ENCODE results near the gene SLCO1A2. TPM values are rescaled to one million over a fixed set of nuclear protein-coding genes. Genes with fewer than 3 reads are reported as not detected.

The SLCO1A2 gene
- total and polyA plus RNA-seq, 2 experiments from 2014 or later: 10.2 to 10.8 TPM

DNA sequence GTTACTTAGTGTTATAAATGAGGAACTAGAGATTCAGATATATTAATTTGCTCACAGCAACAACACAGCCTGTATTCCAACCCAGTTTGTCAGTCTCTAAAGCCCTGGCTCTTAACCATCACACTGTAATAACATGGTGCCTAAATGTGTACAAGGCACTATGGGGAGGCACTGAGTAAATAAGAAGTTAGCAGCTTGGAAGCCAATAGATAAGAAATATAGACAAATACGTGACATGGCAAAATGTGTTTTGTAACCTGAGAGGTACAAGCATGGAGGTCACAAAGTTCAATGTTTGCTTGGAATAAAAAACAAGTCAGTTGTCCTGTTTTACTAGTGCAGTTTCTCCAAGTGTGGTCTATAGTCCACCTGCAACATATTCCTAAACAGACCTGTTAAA is 16.3 kb upstream of the SLCO1A2 start (continued):
- TF ChIP-seq, protein P1, sequence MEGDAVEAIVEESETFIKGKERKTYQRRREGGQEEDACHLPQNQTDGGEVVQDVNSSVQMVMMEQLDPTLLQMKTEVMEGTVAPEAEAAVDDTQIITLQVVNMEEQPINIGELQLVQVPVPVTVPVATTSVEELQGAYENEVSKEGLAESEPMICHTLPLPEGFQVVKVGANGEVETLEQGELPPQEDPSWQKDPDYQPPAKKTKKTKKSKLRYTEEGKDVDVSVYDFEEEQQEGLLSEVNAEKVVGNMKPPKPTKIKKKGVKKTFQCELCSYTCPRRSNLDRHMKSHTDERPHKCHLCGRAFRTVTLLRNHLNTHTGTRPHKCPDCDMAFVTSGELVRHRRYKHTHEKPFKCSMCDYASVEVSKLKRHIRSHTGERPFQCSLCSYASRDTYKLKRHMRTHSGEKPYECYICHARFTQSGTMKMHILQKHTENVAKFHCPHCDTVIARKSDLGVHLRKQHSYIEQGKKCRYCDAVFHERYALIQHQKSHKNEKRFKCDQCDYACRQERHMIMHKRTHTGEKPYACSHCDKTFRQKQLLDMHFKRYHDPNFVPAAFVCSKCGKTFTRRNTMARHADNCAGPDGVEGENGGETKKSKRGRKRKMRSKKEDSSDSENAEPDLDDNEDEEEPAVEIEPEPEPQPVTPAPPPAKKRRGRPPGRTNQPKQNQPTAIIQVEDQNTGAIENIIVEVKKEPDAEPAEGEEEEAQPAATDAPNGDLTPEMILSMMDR (conservative IDR thresholded peaks at IDR 0.05; ENCODE audit: low read depth in 2 of 2): no peak
- no peak for TF ChIP-seq POLR2AphosphoS5 (IDR thresholded peaks at IDR 0.05; ENCODE audit: low read depth)
- TF ChIP-seq NANOG (IDR thresholded peaks at IDR 0.05; ENCODE audit: borderline replicate concordance): no peak
- TF ChIP-seq EZH2phosphoT487 (IDR thresholded peaks at IDR 0.05; ENCODE audit: unreplicated experiment): no peak

- Histone ChIP-seq H3K36me3 (ENCODE audit: insufficient read depth) (no peaks in the 10 kb centered on the region), H3K27ac (ENCODE audit: low read depth) (no peak overlapping the region), H2AFZ (no peak overlapping the region), H3K79me2 (replicated peaks; ENCODE audit: insufficient read depth) (no peaks in the 10 kb centered on the region), H3K4me2 (no peak overlapping the region), H3F3A (replicated peaks; ENCODE audit: low read depth) (no peaks in the 10 kb centered on the region), H3K4me1 (ENCODE audit: insufficient read depth) (peaks cover 20% of the 10 kb centered on the region), H3K4me3 (no peak overlapping the region), H3K27me3 (ENCODE audit: insufficient read depth) (no peaks in the 10 kb centered on the region), H4K20me1 (replicated peaks; ENCODE audit: insufficient read depth) (no peaks in the 10 kb centered on the region), H3K9me2 (ENCODE audit: insufficient read depth) (no peaks in the 10 kb centered on the region)
- no peaks in the 10 kb centered on the region for H3K9me3 Mint-ChIP-seq
- no peak for TF ChIP-seq ZNF114 (CRISPR knock-in tag; IDR thresholded peaks at IDR 0.05)
- no peak for TF ChIP-seq JUNB (IDR thresholded peaks at IDR 0.05; ENCODE audit: unreplicated experiment)
- TF ChIP-seq, protein P2, sequence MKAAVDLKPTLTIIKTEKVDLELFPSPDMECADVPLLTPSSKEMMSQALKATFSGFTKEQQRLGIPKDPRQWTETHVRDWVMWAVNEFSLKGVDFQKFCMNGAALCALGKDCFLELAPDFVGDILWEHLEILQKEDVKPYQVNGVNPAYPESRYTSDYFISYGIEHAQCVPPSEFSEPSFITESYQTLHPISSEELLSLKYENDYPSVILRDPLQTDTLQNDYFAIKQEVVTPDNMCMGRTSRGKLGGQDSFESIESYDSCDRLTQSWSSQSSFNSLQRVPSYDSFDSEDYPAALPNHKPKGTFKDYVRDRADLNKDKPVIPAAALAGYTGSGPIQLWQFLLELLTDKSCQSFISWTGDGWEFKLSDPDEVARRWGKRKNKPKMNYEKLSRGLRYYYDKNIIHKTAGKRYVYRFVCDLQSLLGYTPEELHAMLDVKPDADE (IDR thresholded peaks at IDR 0.05): no peak
- TF ChIP-seq NANOG (IDR thresholded peaks at IDR 0.05; ENCODE audit: borderline replicate concordance): no peak
- no peaks in the 10 kb centered on the region for H3K27me3 Mint-ChIP-seq (ENCODE audit: insufficient read depth, low read depth, poor library complexity)
- H3K4me3 Mint-ChIP-seq: no peak overlapping the region
- ATAC-seq (no peak), DNase-seq (ENCODE audit: low spot score) (no peak)
- H3K27ac Mint-ChIP-seq: no peak overlapping the region
- no peaks in the 10 kb centered on the region for H3K36me3 Mint-ChIP-seq (ENCODE audit: low read depth)
- peaks cover 19% of the 10 kb centered on the region for H3K4me1 Mint-ChIP-seq
Observed at GRCh38 chr12:21346542-21347205, 12.0 kb upstream of the SLCO1A2 start.

DNA sequence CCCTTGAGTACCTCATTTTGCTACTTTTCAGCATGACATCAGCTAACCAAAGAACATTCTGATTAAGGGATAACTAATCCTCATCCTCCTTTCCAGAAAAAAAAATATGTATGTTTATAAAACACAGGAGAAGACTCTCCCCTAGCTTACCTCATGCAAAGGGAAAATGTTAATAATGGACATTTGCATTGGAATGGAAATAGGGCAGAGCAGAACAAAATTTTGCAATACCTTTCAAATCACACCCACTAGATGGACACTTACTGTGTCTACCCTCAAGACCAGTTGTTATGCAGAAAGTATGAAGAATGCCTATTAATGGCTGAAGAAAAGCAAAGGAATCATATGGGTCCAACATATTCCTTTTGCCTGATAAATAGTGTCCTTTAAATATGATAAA is 8.9 kb upstream of the SLCO1A2 start:
- Histone ChIP-seq H3K36me3 (ENCODE audit: insufficient read depth) (no peaks in the 10 kb centered on the region), H4K20me1 (replicated peaks; ENCODE audit: insufficient read depth) (no peaks in the 10 kb centered on the region), H3K79me2 (replicated peaks; ENCODE audit: insufficient read depth) (no peaks in the 10 kb centered on the region), H3K27ac (ENCODE audit: low read depth) (no peak overlapping the region), H3F3A (replicated peaks; ENCODE audit: low read depth) (no peaks in the 10 kb centered on the region), H3K4me2 (no peak overlapping the region), H3K4me1 (ENCODE audit: insufficient read depth) (peaks cover 40% of the 10 kb centered on the region), H3K4me3 (no peak overlapping the region), H3K9me2 (ENCODE audit: insufficient read depth) (no peaks in the 10 kb centered on the region), H3K27me3 (ENCODE audit: insufficient read depth) (no peaks in the 10 kb centered on the region), H2AFZ (no peak overlapping the region)
- Mint-ChIP-seq H3K4me3 (no peak overlapping the region), H3K27me3 (ENCODE audit: insufficient read depth, low read depth, poor library complexity) (no peaks in the 10 kb centered on the region), H3K36me3 (ENCODE audit: low read depth) (no peaks in the 10 kb centered on the region), H3K4me1 (peaks cover 38% of the 10 kb centered on the region), H3K27ac (no peak overlapping the region), H3K9me3 (no peaks in the 10 kb centered on the region)
- DNase-seq (ENCODE audit: low spot score) (no peak), ATAC-seq (no peak)
- TF ChIP-seq EZH2phosphoT487 (IDR thresholded peaks at IDR 0.05; ENCODE audit: unreplicated experiment): no peak
- no peak for TF ChIP-seq CREB1 (CRISPR knock-in tag; IDR thresholded peaks at IDR 0.05; ENCODE audit: low read depth)
- TF ChIP-seq, protein P1 (conservative IDR thresholded peaks at IDR 0.05; ENCODE audit: low read depth in 2 of 2): no peak
- no peak for TF ChIP-seq NANOG (IDR thresholded peaks at IDR 0.05; ENCODE audit: borderline replicate concordance)
- TF ChIP-seq POLR2AphosphoS5 (IDR thresholded peaks at IDR 0.05; ENCODE audit: low read depth): no peak
- no peak for TF ChIP-seq EZH2 (IDR thresholded peaks at IDR 0.05; ENCODE audit: low read depth, unreplicated experiment)
- TF ChIP-seq, protein P3, sequence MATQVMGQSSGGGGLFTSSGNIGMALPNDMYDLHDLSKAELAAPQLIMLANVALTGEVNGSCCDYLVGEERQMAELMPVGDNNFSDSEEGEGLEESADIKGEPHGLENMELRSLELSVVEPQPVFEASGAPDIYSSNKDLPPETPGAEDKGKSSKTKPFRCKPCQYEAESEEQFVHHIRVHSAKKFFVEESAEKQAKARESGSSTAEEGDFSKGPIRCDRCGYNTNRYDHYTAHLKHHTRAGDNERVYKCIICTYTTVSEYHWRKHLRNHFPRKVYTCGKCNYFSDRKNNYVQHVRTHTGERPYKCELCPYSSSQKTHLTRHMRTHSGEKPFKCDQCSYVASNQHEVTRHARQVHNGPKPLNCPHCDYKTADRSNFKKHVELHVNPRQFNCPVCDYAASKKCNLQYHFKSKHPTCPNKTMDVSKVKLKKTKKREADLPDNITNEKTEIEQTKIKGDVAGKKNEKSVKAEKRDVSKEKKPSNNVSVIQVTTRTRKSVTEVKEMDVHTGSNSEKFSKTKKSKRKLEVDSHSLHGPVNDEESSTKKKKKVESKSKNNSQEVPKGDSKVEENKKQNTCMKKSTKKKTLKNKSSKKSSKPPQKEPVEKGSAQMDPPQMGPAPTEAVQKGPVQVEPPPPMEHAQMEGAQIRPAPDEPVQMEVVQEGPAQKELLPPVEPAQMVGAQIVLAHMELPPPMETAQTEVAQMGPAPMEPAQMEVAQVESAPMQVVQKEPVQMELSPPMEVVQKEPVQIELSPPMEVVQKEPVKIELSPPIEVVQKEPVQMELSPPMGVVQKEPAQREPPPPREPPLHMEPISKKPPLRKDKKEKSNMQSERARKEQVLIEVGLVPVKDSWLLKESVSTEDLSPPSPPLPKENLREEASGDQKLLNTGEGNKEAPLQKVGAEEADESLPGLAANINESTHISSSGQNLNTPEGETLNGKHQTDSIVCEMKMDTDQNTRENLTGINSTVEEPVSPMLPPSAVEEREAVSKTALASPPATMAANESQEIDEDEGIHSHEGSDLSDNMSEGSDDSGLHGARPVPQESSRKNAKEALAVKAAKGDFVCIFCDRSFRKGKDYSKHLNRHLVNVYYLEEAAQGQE (IDR thresholded peaks at IDR 0.05; ENCODE audit: unreplicated experiment): no peak
- TF ChIP-seq JUNB (IDR thresholded peaks at IDR 0.05; ENCODE audit: unreplicated experiment): no peak
- TF ChIP-seq STAT1 (IDR thresholded peaks at IDR 0.05; ENCODE audit: unreplicated experiment): no peak
- TF ChIP-seq ZNF114 (CRISPR knock-in tag; IDR thresholded peaks at IDR 0.05): no peak

All from GM23338 (cell line).